ENCODE results near the gene BCO1.

Gene BCO1, protein sequence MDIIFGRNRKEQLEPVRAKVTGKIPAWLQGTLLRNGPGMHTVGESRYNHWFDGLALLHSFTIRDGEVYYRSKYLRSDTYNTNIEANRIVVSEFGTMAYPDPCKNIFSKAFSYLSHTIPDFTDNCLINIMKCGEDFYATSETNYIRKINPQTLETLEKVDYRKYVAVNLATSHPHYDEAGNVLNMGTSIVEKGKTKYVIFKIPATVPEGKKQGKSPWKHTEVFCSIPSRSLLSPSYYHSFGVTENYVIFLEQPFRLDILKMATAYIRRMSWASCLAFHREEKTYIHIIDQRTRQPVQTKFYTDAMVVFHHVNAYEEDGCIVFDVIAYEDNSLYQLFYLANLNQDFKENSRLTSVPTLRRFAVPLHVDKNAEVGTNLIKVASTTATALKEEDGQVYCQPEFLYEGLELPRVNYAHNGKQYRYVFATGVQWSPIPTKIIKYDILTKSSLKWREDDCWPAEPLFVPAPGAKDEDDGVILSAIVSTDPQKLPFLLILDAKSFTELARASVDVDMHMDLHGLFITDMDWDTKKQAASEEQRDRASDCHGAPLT

DNA sequence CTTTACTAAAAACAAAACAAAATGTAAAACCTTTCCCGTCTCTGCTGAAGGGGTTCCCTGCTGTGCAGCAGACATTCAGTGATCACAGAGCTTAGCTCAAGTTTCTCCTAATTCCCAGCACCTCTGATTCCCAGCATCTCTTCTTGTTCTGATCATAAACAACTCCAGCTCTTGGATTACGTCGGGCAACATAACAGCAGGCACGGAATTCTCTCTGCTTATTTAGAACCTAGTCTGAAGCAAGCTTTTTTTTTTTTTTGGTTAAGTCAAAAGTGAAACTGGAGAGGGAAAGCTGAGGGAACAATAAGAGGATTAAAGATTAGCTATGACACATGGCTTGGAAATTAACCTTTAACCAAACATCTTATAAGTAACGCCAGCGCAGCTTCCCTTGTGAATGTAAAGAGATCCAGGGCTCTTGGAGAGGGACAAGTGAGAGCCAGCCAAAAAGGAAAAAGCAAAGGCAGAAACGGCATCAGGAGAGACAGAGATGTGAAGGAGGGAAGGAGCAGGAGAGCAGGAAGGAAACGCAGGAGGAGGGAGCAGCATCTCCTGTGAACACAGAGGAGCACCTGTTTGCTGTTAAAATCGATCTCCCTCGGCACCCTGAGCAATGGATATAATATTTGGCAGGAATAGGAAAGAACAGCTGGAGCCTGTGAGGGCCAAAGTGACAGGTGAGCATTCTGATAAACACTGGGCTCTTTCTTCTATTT lies at the start of gene BCO1:
BCO1 (plus strand) TSS at position 394 of the 716 bp plus-strand sequence; CDS start at position 614, 220 bp downstream.
- H3K27ac ChIP-seq: peak within 1 kb of the TSS; percentile 82
- TF ChIP-seq CTCF (conservative IDR thresholded peaks at IDR 0.05): no peak

DNA sequence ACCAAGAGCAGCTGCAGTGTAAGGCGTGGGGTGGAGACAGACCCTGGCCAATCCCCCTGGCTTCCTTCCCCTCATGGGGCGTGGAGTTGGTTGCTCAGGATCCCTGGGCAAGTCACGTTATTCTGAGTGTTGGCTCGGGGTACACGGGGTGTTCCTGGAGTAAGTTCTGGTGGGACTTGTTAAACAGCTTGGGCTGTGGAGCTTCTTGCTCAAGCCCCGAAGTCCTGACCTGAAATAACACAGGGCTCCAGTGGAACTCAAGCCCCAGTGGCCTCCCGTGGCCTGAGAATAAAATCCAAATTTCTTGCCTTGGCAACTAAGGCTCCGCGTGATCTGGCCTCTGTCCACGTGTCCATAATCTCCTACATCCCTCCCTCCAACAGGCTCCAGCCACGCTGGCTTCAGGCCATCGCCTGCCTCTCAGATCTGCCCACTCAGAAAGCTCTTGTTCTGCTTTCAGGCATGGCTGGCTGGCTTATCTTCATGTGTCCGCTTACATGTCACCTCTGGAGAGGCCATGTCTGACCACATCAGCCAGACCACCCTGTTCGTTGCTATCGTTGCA lies 49.3 kb upstream of the BCO1 start:
- no peak for TF ChIP-seq CTCF (conservative IDR thresholded peaks at IDR 0.05)
- no peak overlapping the region for H3K27ac ChIP-seq

GRCh38 chr16:81190667-81191066 lies 47.8 kb upstream of the BCO1 start:
- H3K27ac ChIP-seq: no peak overlapping the region
- no peak for TF ChIP-seq CTCF (conservative IDR thresholded peaks at IDR 0.05)

DNA sequence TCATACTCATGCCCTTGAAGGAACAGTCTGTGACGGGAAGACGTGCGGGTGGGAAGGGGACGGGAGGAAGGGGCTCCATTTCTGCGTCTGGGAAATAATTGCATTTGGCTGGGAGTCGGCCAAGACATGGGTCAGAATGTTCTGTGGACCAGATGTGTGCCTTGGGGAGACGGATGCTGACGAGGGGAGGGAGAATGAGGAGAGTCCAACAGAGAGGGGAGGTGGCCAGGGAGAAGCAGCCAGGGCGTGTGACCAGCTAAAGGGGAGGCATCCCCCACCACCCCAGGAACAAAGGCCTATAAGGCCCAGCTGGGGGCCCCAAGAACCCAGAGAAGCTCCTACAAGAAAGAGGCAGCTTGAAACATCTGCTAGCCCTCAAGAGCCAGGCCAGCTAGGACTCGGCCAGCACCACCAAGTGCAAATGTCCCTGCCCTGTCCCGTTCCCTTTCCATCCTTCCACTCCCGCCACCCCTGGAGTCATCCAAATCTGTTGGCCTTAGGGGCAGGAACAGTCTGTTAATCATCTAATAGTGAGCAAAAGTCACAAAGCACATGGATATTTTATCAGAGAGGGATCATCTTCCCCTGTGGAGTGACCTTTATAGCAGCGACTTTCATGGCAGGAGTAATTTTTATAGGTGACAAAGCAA lies 42.5 kb upstream of the BCO1 start:
- no peak overlapping the region for H3K27ac ChIP-seq
- TF ChIP-seq CTCF (conservative IDR thresholded peaks at IDR 0.05): no peak

DNA sequence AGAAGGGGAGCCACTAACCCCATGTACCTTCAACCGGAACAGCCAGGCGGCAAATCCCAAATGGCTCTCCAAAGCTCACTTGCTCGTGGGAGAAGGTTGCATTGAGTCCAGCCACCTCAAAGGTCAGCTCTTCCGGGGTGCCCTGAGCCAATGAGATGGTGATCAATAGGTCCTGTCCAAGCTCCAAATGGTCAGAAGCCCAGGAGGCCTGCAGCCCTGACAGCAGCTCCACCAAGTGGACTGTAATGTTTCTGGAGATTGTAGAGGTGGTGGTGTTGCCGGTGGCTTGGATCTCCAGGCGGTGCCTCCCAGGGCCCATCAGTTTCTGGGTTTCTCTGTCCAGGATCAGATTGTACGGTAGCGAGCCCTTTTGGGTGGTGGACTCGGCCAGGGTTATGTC lies 39.9 kb upstream of the BCO1 start:
- 0 out of 2 replicates have a peak, but pooled peaks have one; percentile 7 for TF ChIP-seq CTCF (conservative IDR thresholded peaks at IDR 0.05)
- no peak overlapping the region for H3K27ac ChIP-seq

DNA sequence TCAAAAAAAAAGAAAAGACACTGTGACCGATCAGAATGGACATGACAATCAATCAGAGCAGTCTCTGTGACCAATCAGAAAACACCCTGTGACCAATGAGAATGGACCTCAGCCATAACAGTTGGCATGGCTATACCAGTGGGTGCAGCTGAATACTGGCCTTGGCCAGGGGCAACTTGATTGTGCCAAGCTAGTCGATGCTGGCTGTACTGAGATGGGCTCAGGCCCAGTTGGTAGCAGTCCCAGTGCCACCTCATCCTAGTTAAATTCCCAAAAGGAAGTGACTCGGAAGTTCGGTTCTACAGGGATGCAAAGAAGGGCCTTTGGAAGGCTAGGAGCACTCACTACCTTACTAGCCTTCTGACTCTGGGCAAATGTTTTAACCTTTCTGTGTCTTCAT lies 37.2 kb upstream of the BCO1 start:
- TF ChIP-seq CTCF (conservative IDR thresholded peaks at IDR 0.05): no peak
- no peak overlapping the region for H3K27ac ChIP-seq

Data from VCaP (cell line).